Fibroblast of the aortic adventitia (primary cell): ENCODE results near the gene IGSF9B. TPM values are rescaled to one million over a fixed set of nuclear protein-coding genes. Genes with fewer than 3 reads are reported as not detected.
A peak's percentile ranks its signal among the peaks of the same experiment; 100 is the strongest.

Experiments
- DNase-seq: peaks from one replicate; pipeline ENCODE4 v3.0.0-alpha.2; 2010; ENCODE audit warnings: low read depth
- H3K4me3 ChIP-seq: 2 replicates; pipeline ENCODE4 v1.5.1; 2011; ENCODE audit warnings: low read depth, mild to moderate bottlenecking, control low read depth, low read length, moderate library complexity
- total RNA-seq: library from RNA; depleted of rRNA; stranded (reverse); fragments of >200 nt; gene quantifications from 2 replicates; pipeline ENCODE4 v1.2.3, GENCODE V29; 2012; ENCODE audit warnings: low replicate concordance
- TF ChIP-seq, protein P1 (sequence below): IDR thresholded peaks from 2 replicates; pipeline ENCODE4 v1.5.1; 2011; ENCODE audit warnings: mild to moderate bottlenecking, low read length, control low read depth, inconsistent platforms; ENCODE audit not compliant: insufficient read depth

Gene IGSF9B
- total RNA-seq, 1 donor, result 3.2 TPM

GRCh38 chr11:133917921-133918607, 38.7 kb downstream of the IGSF9B start:
- H3K4me3 ChIP-seq, result no peak overlapping the region
- no peak for DNase-seq
- TF ChIP-seq, protein P1, sequence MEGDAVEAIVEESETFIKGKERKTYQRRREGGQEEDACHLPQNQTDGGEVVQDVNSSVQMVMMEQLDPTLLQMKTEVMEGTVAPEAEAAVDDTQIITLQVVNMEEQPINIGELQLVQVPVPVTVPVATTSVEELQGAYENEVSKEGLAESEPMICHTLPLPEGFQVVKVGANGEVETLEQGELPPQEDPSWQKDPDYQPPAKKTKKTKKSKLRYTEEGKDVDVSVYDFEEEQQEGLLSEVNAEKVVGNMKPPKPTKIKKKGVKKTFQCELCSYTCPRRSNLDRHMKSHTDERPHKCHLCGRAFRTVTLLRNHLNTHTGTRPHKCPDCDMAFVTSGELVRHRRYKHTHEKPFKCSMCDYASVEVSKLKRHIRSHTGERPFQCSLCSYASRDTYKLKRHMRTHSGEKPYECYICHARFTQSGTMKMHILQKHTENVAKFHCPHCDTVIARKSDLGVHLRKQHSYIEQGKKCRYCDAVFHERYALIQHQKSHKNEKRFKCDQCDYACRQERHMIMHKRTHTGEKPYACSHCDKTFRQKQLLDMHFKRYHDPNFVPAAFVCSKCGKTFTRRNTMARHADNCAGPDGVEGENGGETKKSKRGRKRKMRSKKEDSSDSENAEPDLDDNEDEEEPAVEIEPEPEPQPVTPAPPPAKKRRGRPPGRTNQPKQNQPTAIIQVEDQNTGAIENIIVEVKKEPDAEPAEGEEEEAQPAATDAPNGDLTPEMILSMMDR, result no peak

- no peak overlapping the region for H3K4me3 ChIP-seq
- no peak for DNase-seq
- TF ChIP-seq, protein P1, result no peak
Observed at GRCh38 chr11:133916784-133917440, 39.9 kb downstream of the IGSF9B start.

- H3K4me3 ChIP-seq, result no peak overlapping the region
- TF ChIP-seq, protein P1, result no peak
- DNase-seq, result no peak
Observed at GRCh38 chr11:133913761-133914160, 43.0 kb downstream of the IGSF9B start.

- H3K4me3 ChIP-seq, result no peak overlapping the region
- no peak for DNase-seq
- TF ChIP-seq, protein P1, result peak; percentile 4
Observed at GRCh38 chr11:133911171-133911570, 45.6 kb downstream of the IGSF9B start.

DNA sequence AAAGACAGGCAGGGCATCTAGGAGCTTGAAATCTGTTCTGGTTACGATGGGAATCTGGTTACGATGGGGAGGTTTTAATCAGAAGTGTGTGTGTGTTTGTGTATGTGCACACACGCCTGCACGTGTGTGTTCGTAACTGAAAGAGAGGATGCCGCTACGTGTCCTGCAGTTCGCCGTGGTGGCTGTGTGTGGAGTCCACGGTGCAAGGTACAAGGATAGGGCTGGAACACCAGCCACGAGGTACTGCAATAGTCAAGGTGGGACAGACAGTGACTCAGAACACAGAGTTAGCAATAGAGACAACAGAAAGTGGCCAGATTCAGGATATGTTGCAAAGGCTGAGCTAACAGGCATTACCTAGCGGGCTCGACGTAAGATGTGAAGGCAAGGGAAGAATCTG, 46.7 kb downstream of the IGSF9B start:
- TF ChIP-seq, protein P1, result no peak
- no peak overlapping the region for H3K4me3 ChIP-seq
- no peak for DNase-seq

DNA sequence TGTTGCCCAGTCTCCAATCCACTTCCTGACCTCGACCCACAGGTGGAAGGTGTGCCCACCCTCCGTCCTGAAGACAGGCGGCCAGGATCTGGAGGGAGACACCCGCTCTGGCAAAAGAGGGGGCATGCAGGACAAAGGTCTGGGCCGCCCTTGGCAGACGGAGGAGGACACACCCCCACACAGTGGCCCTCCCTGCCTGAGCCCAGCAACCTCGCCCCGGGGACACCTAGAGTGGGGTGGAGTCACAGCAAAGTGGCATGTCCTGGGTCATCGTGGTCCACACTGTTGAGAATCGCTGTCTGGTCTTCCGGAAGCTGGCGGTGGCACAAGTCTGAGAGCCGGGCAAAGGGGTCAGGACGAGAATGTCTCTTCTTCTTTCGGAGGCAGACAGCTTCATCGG, 47.9 kb downstream of the IGSF9B start:
- H3K4me3 ChIP-seq, result no peak overlapping the region
- TF ChIP-seq, protein P1, result no peak
- DNase-seq, result no peak
